HS-27A (cell line): ENCODE data around the gene RAD52.

Experiments
- DNase-seq: peaks from one replicate; pipeline ENCODE4 v3.0.0-alpha.2; 2012; ENCODE audit warnings: low read depth, missing footprints

Gene RAD52

GRCh38 chr12:913919-914698 is 35.4 kb downstream of the RAD52 start:
- DNase-seq, result no peak

GRCh38 chr12:912466-913235 is 36.8 kb downstream of the RAD52 start:
- DNase-seq, result no peak

- DNase-seq, result no peak
These were observed 38.2 kb downstream of the RAD52 start for GRCh38 chr12:911191-911826.

- DNase-seq, result no peak
These were observed 39.1 kb downstream of the RAD52 start for GRCh38 chr12:910416-910815.

- DNase-seq, result no peak
These were observed 39.6 kb downstream of the RAD52 start for GRCh38 chr12:909861-910260.

GRCh38 chr12:907413-908185 is 41.9 kb downstream of the RAD52 start:
- DNase-seq, result no peak

GRCh38 chr12:906062-906585 is 43.4 kb downstream of the RAD52 start:
- no peak for DNase-seq

GRCh38 chr12:905261-906031 is 44.0 kb downstream of the RAD52 start:
- DNase-seq, result no peak

- no peak for DNase-seq
These were observed 45.5 kb downstream of the RAD52 start for GRCh38 chr12:904010-904414.

- DNase-seq, result no peak
These were observed 46.4 kb downstream of the RAD52 start for GRCh38 chr12:903055-903454.

- no peak for DNase-seq
These were observed 46.9 kb downstream of the RAD52 start for GRCh38 chr12:902581-902980.

GRCh38 chr12:897386-897785 is 52.1 kb downstream of the RAD52 start:
- no peak for DNase-seq

- no peak for DNase-seq
These were observed 53.5 kb downstream of the RAD52 start for GRCh38 chr12:896031-896430.

- DNase-seq, result no peak
These were observed 55.3 kb downstream of the RAD52 start for GRCh38 chr12:894226-894625.

- no peak for DNase-seq
These were observed 63.3 kb downstream of the RAD52 start for GRCh38 chr12:886206-886605.

- no peak for DNase-seq
These were observed 63.8 kb downstream of the RAD52 start for GRCh38 chr12:885701-886100.

GRCh38 chr12:884746-885414 is 64.6 kb downstream of the RAD52 start:
- no peak for DNase-seq

GRCh38 chr12:880656-881055 is 68.8 kb downstream of the RAD52 start:
- DNase-seq, result no peak

- no peak for DNase-seq
These were observed 69.9 kb downstream of the RAD52 start for GRCh38 chr12:879641-880040.

GRCh38 chr12:873954-874353 is 75.5 kb downstream of the RAD52 start:
- DNase-seq, result no peak

- no peak for DNase-seq
These were observed 79.1 kb downstream of the RAD52 start for GRCh38 chr12:870378-870777.
